ENCODE data around the gene GPC3.

GPC3 gene

GRCh38 chrX:133706890-133707289 is 278.5 kb downstream of the GPC3 start:
- Histone ChIP-seq H3K36me3 (ENCODE audit: control insufficient read depth in 2 of 2, insufficient read depth in 1 of 2, low read length in 2 of 2) (no peaks in the 10 kb centered on the region), H3K4me1 (ENCODE audit: control insufficient read depth, insufficient read depth, low read length) (no peaks in the 10 kb centered on the region), H3K9me3 (ENCODE audit: control insufficient read depth, insufficient read depth, low read depth, low read length) (no peaks in the 10 kb centered on the region), H3K27ac (ENCODE audit: extremely low read depth, low read depth, low read length) (no peak overlapping the region), H3K4me3 (ENCODE audit: low read depth, low read length) (no peak overlapping the region)
- no peak for TF ChIP-seq ZNF580 (tag by site-specific recombination; IDR thresholded peaks at IDR 0.05)
- peak; percentile 39 for TF ChIP-seq ZNF146 (tag by site-specific recombination; IDR thresholded peaks at IDR 0.05)
- ChIA-PET POLR2A (no interaction called here), CTCF (no interaction called here)

- CTCF ChIA-PET, result no interaction called here
- Histone ChIP-seq H3K27ac (ENCODE audit: extremely low read depth, low read depth, low read length) (no peak overlapping the region), H3K4me3 (ENCODE audit: low read depth, low read length) (no peak overlapping the region), H3K4me1 (ENCODE audit: control insufficient read depth, insufficient read depth, low read length) (0 out of 2 replicates have a peak, but pooled peaks cover 3% of the 10 kb centered on the region), H3K36me3 (ENCODE audit: control insufficient read depth in 2 of 2, insufficient read depth in 1 of 2, low read length in 2 of 2) (no peaks in the 10 kb centered on the region), H3K9me3 (ENCODE audit: control insufficient read depth, insufficient read depth, low read depth, low read length) (no peaks in the 10 kb centered on the region)
- TF ChIP-seq ZNF157 (tag by site-specific recombination; IDR thresholded peaks at IDR 0.05) (no peak), ZNF140 (tag by site-specific recombination; IDR thresholded peaks at IDR 0.05) (no peak), ZNF596 (tag by site-specific recombination; IDR thresholded peaks at IDR 0.05) (no peak), SALL2 (tag by site-specific recombination; IDR thresholded peaks at IDR 0.05; ENCODE audit: borderline replicate concordance) (no peak), ZNF221 (tag by site-specific recombination; IDR thresholded peaks at IDR 0.05; ENCODE audit: borderline replicate concordance) (no peak), ZBTB20 (tag by site-specific recombination; IDR thresholded peaks at IDR 0.05) (no peak), ZNF37A (tag by site-specific recombination; IDR thresholded peaks at IDR 0.05) (no peak), OSR2 (tag by site-specific recombination; IDR thresholded peaks at IDR 0.05) (no peak), ZNF2 (tag by site-specific recombination; IDR thresholded peaks at IDR 0.05) (no peak), MYNN (tag by site-specific recombination; IDR thresholded peaks at IDR 0.05; ENCODE audit: borderline replicate concordance) (no peak), ZNF529 (tag by site-specific recombination; IDR thresholded peaks at IDR 0.05; ENCODE audit: insufficient replicate concordance) (no peak), KLF10 (tag by site-specific recombination; IDR thresholded peaks at IDR 0.05) (no peak), ZNF19 (tag by site-specific recombination; IDR thresholded peaks at IDR 0.05; ENCODE audit: low read depth) (no peak), ZNF837 (tag by site-specific recombination; IDR thresholded peaks at IDR 0.05) (no peak), ZNF621 (tag by site-specific recombination; IDR thresholded peaks at IDR 0.05) (no peak), ZNF148 (tag by site-specific recombination; IDR thresholded peaks at IDR 0.05; ENCODE audit: borderline replicate concordance) (no peak), ZFHX2 (tag by site-specific recombination; conservative IDR thresholded peaks at IDR 0.05) (no peak), ZNF280C (tag by site-specific recombination; IDR thresholded peaks at IDR 0.05) (no peak)
- POLR2A ChIA-PET, result no interaction called here
Observed at GRCh38 chrX:133702230-133702629, 283.2 kb downstream of the GPC3 start.

Data from HEK293 (cell line).